Activated CD4-positive, alpha-beta memory T cell treated with anti-CD3 and anti-CD28 coated beads, Interleukin-2, amount 10 ng/mL, durations not matched to agents 7 days and 5 days (primary cell): ENCODE data around the gene ZNF324. TPM values are rescaled to one million over a fixed set of nuclear protein-coding genes. Genes with fewer than 3 reads are reported as not detected.
A peak's percentile ranks its signal among the peaks of the same experiment; 100 is the strongest.

Source experiments
- CTCF ChIA-PET: fragments of 350-600 bp; sonication (Branson Sonifier 250); formaldehyde crosslinking; loops from one replicate; lab custom pipeline; 2021; ENCODE audit warnings: antibody characterized with exemption, inconsistent platforms; lab: Charles Lee
- POLR2A ChIA-PET: fragments of 350-600 bp; sonication (Branson Sonifier 250); formaldehyde crosslinking; loops from one replicate; lab custom pipeline; 2021; ENCODE audit warnings: antibody characterized with exemption; lab: Charles Lee
- DNase-seq: peaks from one replicate; pipeline ENCODE4 v3.0.0-alpha.2; 2020
- H3K27ac Mint-ChIP-seq: one replicate; pipeline ENCODE4 v1.8.0; 2021; ENCODE audit warnings: mild to moderate bottlenecking, mixed read lengths
- H3K27me3 Mint-ChIP-seq: one replicate; pipeline ENCODE4 v1.8.0; 2021; ENCODE audit warnings: mixed read lengths
- H3K36me3 Mint-ChIP-seq: one replicate; pipeline ENCODE4 v1.8.0; 2021; ENCODE audit warnings: low read depth, mixed read lengths
- H3K4me1 Mint-ChIP-seq: one replicate; pipeline ENCODE4 v1.8.0; 2021; ENCODE audit warnings: mixed read lengths
- H3K4me3 Mint-ChIP-seq: one replicate; pipeline ENCODE4 v1.8.0; 2021; ENCODE audit warnings: mild to moderate bottlenecking, mixed read lengths
- H3K9me3 Mint-ChIP-seq: one replicate; pipeline ENCODE4 v1.8.0; 2021; ENCODE audit warnings: mixed read lengths
- total RNA-seq, 2 experiments: library from RNA; stranded (reverse); gene quantifications; one replicate each; pipeline ENCODE4 v1.2.3, GENCODE V29; 2021

The ZNF324 gene
- total RNA-seq, 2 experiments from 2014 or later = 10.8 to 12.1 TPM

GRCh38 chr19:58520257-58520599 is 53.3 kb downstream of the ZNF324 start:
- H3K9me3 Mint-ChIP-seq = no peaks in the 10 kb centered on the region
- no peaks in the 10 kb centered on the region for H3K27me3 Mint-ChIP-seq
- H3K36me3 Mint-ChIP-seq = peaks cover 27% of the 10 kb centered on the region
- peak overlapping the region; percentile 99 for H3K27ac Mint-ChIP-seq
- peak overlapping the region; percentile 94 for H3K4me3 Mint-ChIP-seq
- CTCF ChIA-PET = interaction anchor here (0.6 to 3.0 kb wide), 43 partner anchors 9 to 518 kb away, joined by 3 to 49 read pairs (median 4); partner anchors contain the start of genes CHMP2A, TRIM28, UBE2M and ZNF132
- no peak for DNase-seq
- POLR2A ChIA-PET = interaction anchor here (0.7 to 4.2 kb wide), 29 partner anchors 8 to 839 kb away, joined by 3 to 57 read pairs (median 5); partner anchors contain the start of genes CHMP2A, ERVK3-1, MZF1 and RPS5
- H3K4me1 Mint-ChIP-seq = peaks cover 42% of the 10 kb centered on the region

- H3K27me3 Mint-ChIP-seq = no peaks in the 10 kb centered on the region
- H3K27ac Mint-ChIP-seq = no peak overlapping the region
- peaks cover 16% of the 10 kb centered on the region for H3K36me3 Mint-ChIP-seq
- no peak for DNase-seq
- peaks cover 31% of the 10 kb centered on the region for H3K4me1 Mint-ChIP-seq
- H3K4me3 Mint-ChIP-seq = no peak overlapping the region
- no peaks in the 10 kb centered on the region for H3K9me3 Mint-ChIP-seq
- ChIA-PET CTCF (interaction anchor here (1.0 to 3.0 kb wide), 3 partner anchors 8 to 58 kb away, joined by 5 to 49 read pairs (median 14); partner anchors contain the start of gene TRIM28), POLR2A (interaction anchor here (1.0 to 4.2 kb wide), 4 partner anchors 24 to 58 kb away, joined by 3 to 30 read pairs (median 11); partner anchors contain the start of gene ZNF446)
Measured at GRCh38 chr19:58521651-58522050, 54.8 kb downstream of the ZNF324 start.

GRCh38 chr19:58522709-58523108 is 55.8 kb downstream of the ZNF324 start:
- no peaks in the 10 kb centered on the region for H3K27me3 Mint-ChIP-seq
- POLR2A ChIA-PET = interaction anchor here (0.7 kb wide), 1 partner anchor 11 kb away, joined by 3 read pairs; the partner anchor contains the start of gene SLC27A5
- no peak overlapping the region for H3K27ac Mint-ChIP-seq
- H3K36me3 Mint-ChIP-seq = peaks cover 16% of the 10 kb centered on the region
- no peak overlapping the region for H3K4me3 Mint-ChIP-seq
- peaks cover 24% of the 10 kb centered on the region for H3K4me1 Mint-ChIP-seq
- no peak for DNase-seq
- CTCF ChIA-PET = interaction anchor here (1.2 kb wide), 1 partner anchor 9 kb away, joined by 3 read pairs; no protein-coding TSS in a partner anchor
- H3K9me3 Mint-ChIP-seq = no peaks in the 10 kb centered on the region

Other genes with a start within 250 kb of the ZNF324 start
- gene ZNF544, start 238.2 kb upstream of the ZNF324 start, total RNA-seq = 10 to 100 TPM; 47.5 to 50.0 TPM
- 1 to 10 TPM; 4.5 TPM for gene ZNF8, start 188.1 kb upstream of the ZNF324 start, total RNA-seq
- 10 to 100 TPM; 53.8 to 60.1 TPM for gene ERVK3-1, start 161.7 kb upstream of the ZNF324 start, total RNA-seq
- 1 to 10 TPM; 5.4 to 5.7 TPM for gene ZSCAN22, start 140.1 kb upstream of the ZNF324 start, total RNA-seq
- 1 to 10 TPM; 8.5 to 9.9 TPM for gene A1BG, start 113.6 kb upstream of the ZNF324 start, total RNA-seq
- gene ZNF497, start 104.3 kb upstream of the ZNF324 start, total RNA-seq = 1 to 10 TPM; 1.1 to 1.2 TPM
- gene ZNF837, start 86.0 kb upstream of the ZNF324 start, total RNA-seq = 1 to 10 TPM; 1.7 TPM
- gene RPS5, start 79.8 kb upstream of the ZNF324 start, total RNA-seq = 100 to 1,000 TPM; 785 to 801 TPM
- gene RNF225, start 71.4 kb upstream of the ZNF324 start, total RNA-seq = under 1 TPM in 1 of 2 experiments, not detected in 1; 0.45 TPM
- gene ZNF584, start 58.4 kb upstream of the ZNF324 start, total RNA-seq = 1 to 10 TPM; 5.2 to 5.5 TPM
- gene ZNF132, start 26.9 kb upstream of the ZNF324 start, total RNA-seq = 1 to 10 TPM; 4.5 to 4.7 TPM
- 10 to 100 TPM; 11.5 to 12.3 TPM for gene ZNF324B, start 15.5 kb upstream of the ZNF324 start, total RNA-seq
- gene ZNF446, start 9.3 kb downstream of the ZNF324 start, total RNA-seq = 1 to 10 TPM; 8.4 to 8.7 TPM
- 10 to 100 TPM; 16.8 to 17.1 TPM for gene SLC27A5, start 44.9 kb downstream of the ZNF324 start, total RNA-seq
- 10 to 100 TPM; 15.8 to 17.4 TPM for gene ZBTB45, start 52.7 kb downstream of the ZNF324 start, total RNA-seq
- gene TRIM28, start 77.0 kb downstream of the ZNF324 start, total RNA-seq = 100 to 1,000 TPM; 345 TPM
- 100 to 1,000 TPM; 137 to 144 TPM for gene CHMP2A, start 88.0 kb downstream of the ZNF324 start, total RNA-seq
- 10 to 100 TPM; 87.5 to 92.4 TPM for gene UBE2M, start 91.5 kb downstream of the ZNF324 start, total RNA-seq
- 10 to 100 TPM; 21.6 to 22.9 TPM for gene MZF1, start 106.3 kb downstream of the ZNF324 start, total RNA-seq